B cell (primary cell): ENCODE measurements around the gene ZFAND5. TPM values are rescaled to one million over a fixed set of nuclear protein-coding genes. Genes with fewer than 3 reads are reported as not detected.

ENCODE experiments used
- ATAC-seq: fragments of 200-7000 bp; cut with Tn5 transposase; one replicate; pipeline ENCODE4 v1.10.0; 2021; ENCODE audit warnings: low read depth, mild to moderate bottlenecking, moderate number of reproducible peaks, moderate library complexity
- CTCF ChIA-PET: fragments of 350-600 bp; sonication (Branson Sonifier 250); formaldehyde crosslinking; loops from one replicate; lab custom pipeline; 2021; ENCODE audit warnings: antibody characterized with exemption, inconsistent platforms; lab: Charles Lee
- POLR2A ChIA-PET: fragments of 350-600 bp; sonication (Branson Sonifier 250); formaldehyde crosslinking; loops from one replicate; lab custom pipeline; 2021; ENCODE audit warnings: antibody characterized with exemption; lab: Charles Lee
- DNase-seq: peaks from one replicate; pipeline ENCODE4 v3.0.0; 2013
- H2AFZ ChIP-seq: 2 replicates; pipeline ENCODE4 v1.6.1; 2012; ENCODE audit warnings: mild to moderate bottlenecking, low read depth, low read length; ENCODE audit not compliant: insufficient read depth, poor library complexity, severe bottlenecking
- H3K27ac ChIP-seq, 2 donors: 1 replicate in 1 of 2; 2 replicates in 1 of 2; pipeline ENCODE4 v1.5.1; 2012 to 2013; ENCODE audit warnings: low read length in 2 of 2, mild to moderate bottlenecking in 2 of 2, moderate library complexity in 1 of 2
- H3K27me3 ChIP-seq, 4 experiments: fragments of 200-600 bp in 1 of 4; sonication (generic) in 1 of 4; replicated peaks in 1 of 4; 1 replicate in 2 of 4; 2 replicates in 2 of 4; pipeline versions ENCODE4 v1.6.1 to v1.7.0; 2013 to 2016; ENCODE audit warnings: low read length in 3 of 4, mild to moderate bottlenecking in 2 of 4, mixed read lengths in 1 of 4, moderate library complexity in 1 of 4; ENCODE audit not compliant: insufficient read depth in 4 of 4, control insufficient read depth in 3 of 4; ENCODE audit errors: control extremely low read depth in 1 of 4
- H3K36me3 ChIP-seq, 2 experiments: replicated peaks in 1 of 2; 1 replicate in 1 of 2; 2 replicates in 1 of 2; pipeline versions ENCODE4 v1.6.1 to v1.7.1; 2013; ENCODE audit warnings: low read length in 1 of 2; ENCODE audit not compliant: insufficient read depth in 2 of 2, control insufficient read depth in 1 of 2; ENCODE audit errors: control extremely low read depth in 1 of 2, extremely low read depth in 1 of 2
- H3K4me1 ChIP-seq, 2 donors: fragments of 200-600 bp in 1 of 2; sonication (generic) in 1 of 2; 1 replicate in 1 of 2; 2 replicates in 1 of 2; pipeline versions ENCODE4 v1.5.1 to v1.6.1; 2013 to 2017; ENCODE audit warnings: low read length in 2 of 2; ENCODE audit not compliant: control insufficient read depth in 2 of 2, insufficient read depth in 2 of 2
- H3K4me2 ChIP-seq: replicated peaks from 2 replicates; pipeline ENCODE3; 2012; ENCODE audit warnings: mild to moderate bottlenecking, low read depth, low read length; ENCODE audit not compliant: poor library complexity, severe bottlenecking
- H3K4me3 ChIP-seq, 5 experiments: fragments of 200-600 bp in 1 of 5; sonication (generic) in 1 of 5; 1 replicate in 3 of 5; 2 replicates in 2 of 5; pipeline versions ENCODE4 v1.5.1 to v1.7.0; 2011 to 2016; ENCODE audit warnings: low read length in 4 of 5, mild to moderate bottlenecking in 4 of 5, low read depth in 2 of 5, control low read depth in 1 of 5, moderate library complexity in 1 of 5; ENCODE audit not compliant: insufficient read depth in 1 of 5; ENCODE audit errors: control extremely low read depth in 1 of 5, extremely low read depth in 1 of 5
- H3K79me2 ChIP-seq: fragments of 200-600 bp; sonication (generic); one replicate; pipeline ENCODE4 v1.6.0; 2016; ENCODE audit warnings: low read length; ENCODE audit not compliant: control insufficient read depth, insufficient read depth
- H3K9ac ChIP-seq: fragments of 200-600 bp; sonication (generic); 2 replicates; pipeline ENCODE4 v1.6.1; 2017; ENCODE audit warnings: mild to moderate bottlenecking, low read length, moderate library complexity
- H3K9me3 ChIP-seq, 3 donors: one replicate each; pipeline versions ENCODE4 v1.6.1 to v1.7.1; 2013; ENCODE audit warnings: low read length in 2 of 3; ENCODE audit not compliant: control insufficient read depth in 2 of 3, insufficient read depth in 1 of 3; ENCODE audit errors: control extremely low read depth in 1 of 3
- H4K20me1 ChIP-seq: 2 replicates; pipeline ENCODE4 v1.6.0; 2012; ENCODE audit warnings: mild to moderate bottlenecking, low read length; ENCODE audit not compliant: insufficient read depth, control insufficient read depth, poor library complexity, severe bottlenecking
- H3K27ac Mint-ChIP-seq: one replicate; pipeline ENCODE4 v1.8.0; 2021; ENCODE audit warnings: mixed read lengths
- H3K27me3 Mint-ChIP-seq: one replicate; pipeline ENCODE4 v1.8.0; 2021; ENCODE audit warnings: mixed read lengths
- H3K4me1 Mint-ChIP-seq: one replicate; pipeline ENCODE4 v1.8.0; 2021; ENCODE audit warnings: mixed read lengths
- H3K4me3 Mint-ChIP-seq: one replicate; pipeline ENCODE4 v1.8.0; 2021; ENCODE audit warnings: mixed read lengths
- H3K9me3 Mint-ChIP-seq: one replicate; pipeline ENCODE4 v1.8.0; 2022; ENCODE audit warnings: mixed read lengths; ENCODE audit not compliant: insufficient read depth
- CTCF ChIP-seq: fragments of 200-600 bp; IDR thresholded peaks from one replicate; pipeline ENCODE4 v1.8.0; 2022; ENCODE audit warnings: antibody characterized with exemption, mild to moderate bottlenecking
- EZH2 ChIP-seq: IDR thresholded peaks from 2 replicates; pipeline ENCODE4 v1.6.1; 2012; ENCODE audit warnings: borderline replicate concordance, low read depth, mild to moderate bottlenecking, moderate library complexity, low read length; ENCODE audit not compliant: insufficient read depth, poor library complexity, severe bottlenecking
- WGBS: methylation state at CpG from one replicate; pipeline ENCODE4 v1.1.5; 2013; ENCODE audit warnings: missing lambda C conversion rate; ENCODE audit not compliant: insufficient coverage; 5-methylcytosine and 5-hydroxymethylcytosine counted together
- intact Hi-C: fragments of 100-400 bp; cut with micrococcal nuclease; formaldehyde crosslinking; loops from one replicate; pipeline ENCODE4 v1.10.0; 2022
- polyA plus RNA-seq: library from polyadenylated mRNA; depleted of rRNA; stranded (reverse); fragments of >200 nt; gene quantifications from 2 replicates; pipeline ENCODE4 v1.2.3, GENCODE V29; 2012
- total RNA-seq, 2 donors: library from RNA; stranded (reverse); fragments of 120-200 nt in 1 of 2; gene quantifications; 1 replicate in 1 of 2; 2 replicates in 1 of 2; pipeline versions ENCODE4 v1.2.3 to v1.2.4, GENCODE V29; 2013 to 2022

Gene ZFAND5
- total and polyA plus RNA-seq, 2 donors (not counting 1 experiment from before 2014, with no cell fraction given) = 95.3 to 162 TPM

- DNase-seq = no peak
- TF ChIP-seq CTCF = no peak
- TF ChIP-seq EZH2 = no peak
- Histone ChIP-seq H3K27ac (no peak overlapping the region), H3K9me3 (no peaks in the 10 kb centered on the region), H3K9ac (no peak overlapping the region), H3K4me3 (no peak overlapping the region), H3K36me3 (peaks cover 0 to 2% of the 10 kb centered on the region in 2 experiments), H3K4me2 (no peak overlapping the region), H3K27me3 (no peaks in the 10 kb centered on the region), H3K79me2 (no peaks in the 10 kb centered on the region), H2AFZ (no peak overlapping the region), H3K4me1 (no peaks in the 10 kb centered on the region), H4K20me1 (no peaks in the 10 kb centered on the region)
- intact Hi-C loops = no loop called here
- no peaks in the 10 kb centered on the region for H3K4me1 Mint-ChIP-seq
- no peak overlapping the region for H3K4me3 Mint-ChIP-seq
- 83% methylated on average over 3 of the region's 4 CpGs for WGBS
- H3K9me3 Mint-ChIP-seq = no peaks in the 10 kb centered on the region
- ChIA-PET POLR2A (no interaction called here), CTCF (no interaction called here)
- ATAC-seq = no peak
- H3K27ac Mint-ChIP-seq = no peak overlapping the region
- peaks cover 8% of the 10 kb centered on the region for H3K27me3 Mint-ChIP-seq
These were observed 32.7 kb downstream of the ZFAND5 start for GRCh38 chr9:72332351-72332750.

- H3K4me3 Mint-ChIP-seq = no peak overlapping the region
- no peaks in the 10 kb centered on the region for H3K4me1 Mint-ChIP-seq
- H3K9ac ChIP-seq = no peak overlapping the region
- H3K79me2 ChIP-seq = no peaks in the 10 kb centered on the region
- intact Hi-C loops = no loop called here
- H2AFZ ChIP-seq = no peak overlapping the region
- H3K4me1 ChIP-seq = no peaks in the 10 kb centered on the region
- WGBS = 79% methylated on average over 5 of the region's 10 CpGs
- POLR2A ChIA-PET = no interaction called here
- no peaks in the 10 kb centered on the region for H3K9me3 ChIP-seq
- no peak overlapping the region for H3K27ac Mint-ChIP-seq
- ATAC-seq (no peak), DNase-seq (no peak)
- no peaks in the 10 kb centered on the region for H3K27me3 ChIP-seq
- H3K4me3 ChIP-seq = no peak overlapping the region
- H3K4me2 ChIP-seq = no peak overlapping the region
- H3K9me3 Mint-ChIP-seq = no peaks in the 10 kb centered on the region
- TF ChIP-seq CTCF = no peak
- TF ChIP-seq EZH2 = no peak
- no peak overlapping the region for H3K27ac ChIP-seq
- H4K20me1 ChIP-seq = no peaks in the 10 kb centered on the region
- peaks cover 5% of the 10 kb centered on the region for H3K27me3 Mint-ChIP-seq
- H3K36me3 ChIP-seq = peaks cover 0 to 2% of the 10 kb centered on the region in 2 experiments
- CTCF ChIA-PET = no interaction called here
These were observed 37.4 kb downstream of the ZFAND5 start for GRCh38 chr9:72327631-72328030.
